Endothelial cell (in vitro differentiated cells): ENCODE data around the gene VSIR. TPM values are rescaled to one million over a fixed set of nuclear protein-coding genes. Genes with fewer than 3 reads are reported as not detected.

Source experiments
- DNase-seq: peaks from one replicate; pipeline ENCODE4 v3.0.0; 2021; ENCODE audit warnings: low spot score
- H3K27ac Mint-ChIP-seq: one replicate; pipeline ENCODE4 v1.8.0; 2021; ENCODE audit warnings: mixed read lengths, inconsistent platforms; ENCODE audit not compliant: unreplicated experiment
- H3K27me3 Mint-ChIP-seq: one replicate; pipeline ENCODE4 v1.8.0; 2021; ENCODE audit warnings: mild to moderate bottlenecking, moderate library complexity, mixed read lengths, inconsistent platforms; ENCODE audit not compliant: unreplicated experiment
- H3K36me3 Mint-ChIP-seq: one replicate; pipeline ENCODE4 v1.8.0; 2021; ENCODE audit warnings: mild to moderate bottlenecking, low read depth, mixed read lengths, inconsistent platforms; ENCODE audit not compliant: unreplicated experiment
- H3K4me1 Mint-ChIP-seq: one replicate; pipeline ENCODE4 v1.8.0; 2021; ENCODE audit warnings: mild to moderate bottlenecking, mixed read lengths, inconsistent platforms; ENCODE audit not compliant: unreplicated experiment
- H3K4me3 Mint-ChIP-seq: one replicate; pipeline ENCODE4 v1.8.0; 2021; ENCODE audit warnings: mild to moderate bottlenecking, mixed read lengths, inconsistent platforms; ENCODE audit not compliant: unreplicated experiment
- H3K9me3 Mint-ChIP-seq: one replicate; pipeline ENCODE4 v1.8.0; 2021; ENCODE audit warnings: mixed read lengths, inconsistent platforms; ENCODE audit not compliant: unreplicated experiment
- CTCF ChIP-seq: fragments of 200-600 bp; sonication (generic); IDR thresholded peaks from one replicate; pipeline ENCODE4 v1.5.0; 2021; ENCODE audit warnings: antibody characterized with exemption; ENCODE audit not compliant: unreplicated experiment
- total RNA-seq: library from RNA; stranded (reverse); fragmentation: NEBNext Ultra II Directional; extraction: Animal tissue kit (Norgen Biotek cat#: 25700); gene quantifications from one replicate; pipeline ENCODE4 v1.2.1, GENCODE V29; 2021; ENCODE audit not compliant: unreplicated experiment

The VSIR gene
- total RNA-seq, 1 donor from 2014 or later: 86.1 TPM

GRCh38 chr10:71753091-71753959, 20.0 kb downstream of the VSIR start:
- Mint-ChIP-seq H3K36me3 (peaks cover 23% of the 10 kb centered on the region), H3K9me3 (no peaks in the 10 kb centered on the region), H3K4me3 (no peak overlapping the region), H3K27ac (no peak overlapping the region), H3K27me3 (peaks cover 7% of the 10 kb centered on the region), H3K4me1 (peaks cover 44% of the 10 kb centered on the region)
- TF ChIP-seq CTCF: no peak
- DNase-seq: no peak

- Mint-ChIP-seq H3K36me3 (peaks cover 23% of the 10 kb centered on the region), H3K4me3 (no peak overlapping the region), H3K9me3 (no peaks in the 10 kb centered on the region), H3K27ac (no peak overlapping the region), H3K4me1 (peaks cover 52% of the 10 kb centered on the region), H3K27me3 (peaks cover 10% of the 10 kb centered on the region)
- no peak for TF ChIP-seq CTCF
- no peak for DNase-seq
Observed at GRCh38 chr10:71752391-71753090, 20.8 kb downstream of the VSIR start.

GRCh38 chr10:71751515-71752224, 21.6 kb downstream of the VSIR start:
- H3K4me3 Mint-ChIP-seq: no peak overlapping the region
- no peak overlapping the region for H3K27ac Mint-ChIP-seq
- no peaks in the 10 kb centered on the region for H3K9me3 Mint-ChIP-seq
- peaks cover 17% of the 10 kb centered on the region for H3K27me3 Mint-ChIP-seq
- peaks cover 55% of the 10 kb centered on the region for H3K4me1 Mint-ChIP-seq
- DNase-seq: no peak
- peaks cover 26% of the 10 kb centered on the region for H3K36me3 Mint-ChIP-seq
- TF ChIP-seq CTCF: no peak

- no peak for TF ChIP-seq CTCF
- Mint-ChIP-seq H3K4me1 (peaks cover 53% of the 10 kb centered on the region), H3K36me3 (peaks cover 26% of the 10 kb centered on the region), H3K27me3 (peaks cover 17% of the 10 kb centered on the region), H3K9me3 (no peaks in the 10 kb centered on the region), H3K27ac (no peak overlapping the region), H3K4me3 (no peak overlapping the region)
- DNase-seq: no peak
Observed at GRCh38 chr10:71750986-71751385, 22.3 kb downstream of the VSIR start.
